HG02588 (cell line): ENCODE data around the gene FBXO24.
"Not testable (repeated sequence)": the region's sequence is repeated elsewhere in the genome, so short reads cannot be mapped to it uniquely, and the experiment has no call there.

Experiments
- ATAC-seq: cut with Tn5 transposase; IDR thresholded peaks from one replicate; pipeline ENCODE4 v1.9.1; 2021; ENCODE audit warnings: mild to moderate bottlenecking, moderate library complexity; ENCODE audit not compliant: unreplicated experiment

Gene FBXO24

GRCh38 chr7:100586266-100587025 is at the start of gene FBXO24:
Gene FBXO24 (plus strand): TSS chr7:100586328. CDS start chr7:100586626, 298 bp downstream.
- peak; percentile 82 for ATAC-seq

GRCh38 chr7:100536695-100537094 is 49.4 kb upstream of the FBXO24 start:
- ATAC-seq = not testable (repeated sequence)

GRCh38 chr7:100538348-100538653 is 47.8 kb upstream of the FBXO24 start:
- no peak for ATAC-seq

GRCh38 chr7:100538654-100539435 is 47.3 kb upstream of the FBXO24 start, which contains the start of gene AGFG2:
Gene AGFG2 (plus strand): TSS chr7:100539203. CDS start chr7:100539347, 144 bp downstream.
- peak; percentile 95 for ATAC-seq

- ATAC-seq = no peak
These were observed 46.6 kb upstream of the FBXO24 start for GRCh38 chr7:100539436-100540006.

- ATAC-seq = no peak
These were observed 45.9 kb upstream of the FBXO24 start for GRCh38 chr7:100540073-100540723.

GRCh38 chr7:100541309-100541708 is 44.8 kb upstream of the FBXO24 start:
- ATAC-seq = not testable (repeated sequence)

- no peak for ATAC-seq
These were observed 42.5 kb upstream of the FBXO24 start for GRCh38 chr7:100543586-100543985.

GRCh38 chr7:100544386-100544785 is 41.7 kb upstream of the FBXO24 start:
- no peak for ATAC-seq

GRCh38 chr7:100544967-100545359 is 41.2 kb upstream of the FBXO24 start:
- no peak for ATAC-seq

- ATAC-seq = peak; percentile 45
These were observed 40.6 kb upstream of the FBXO24 start for GRCh38 chr7:100545360-100546128.

GRCh38 chr7:100546129-100546925 is 39.8 kb upstream of the FBXO24 start:
- ATAC-seq = peak; percentile 46

GRCh38 chr7:100546926-100547800 is 39.0 kb upstream of the FBXO24 start:
- ATAC-seq = no peak

GRCh38 chr7:100547872-100548271 is 38.3 kb upstream of the FBXO24 start:
- no peak for ATAC-seq

- not testable (repeated sequence) for ATAC-seq
These were observed 37.7 kb upstream of the FBXO24 start for GRCh38 chr7:100548446-100548845.

GRCh38 chr7:100552532-100552931 is 33.6 kb upstream of the FBXO24 start:
- ATAC-seq = no peak

GRCh38 chr7:100553032-100553431 is 33.1 kb upstream of the FBXO24 start:
- ATAC-seq = no peak

- ATAC-seq = no peak
These were observed 30.4 kb upstream of the FBXO24 start for GRCh38 chr7:100555701-100556100.

GRCh38 chr7:100556541-100556940 is 29.6 kb upstream of the FBXO24 start:
- ATAC-seq = no peak
